SK-N-SH (cell line): Measurements from ENCODE around the gene LENEP. TPM values are rescaled to one million over a fixed set of nuclear protein-coding genes. Genes with fewer than 3 reads are reported as not detected.

Experiments used
- CTCF ChIA-PET: fragments of 300-600, 350-600 bp; formaldehyde crosslinking; extraction: SDS; loops from one replicate; lab custom pipeline; 2021; lab: Yijun Ruan, JAX
- POLR2A ChIA-PET: fragments of 350-600 bp; sonication (Branson Sonifier 250); formaldehyde crosslinking; extraction: SDS; loops from one replicate; lab custom pipeline; 2020; ENCODE audit warnings: antibody characterized with exemption, inconsistent platforms; lab: Yijun Ruan, JAX
- DNase-seq: peaks from one replicate; pipeline ENCODE4 v3.0.0; 2012
- H2AFZ ChIP-seq: fragments of 200-600 bp; sonication (generic); 2 replicates; pipeline ENCODE4 v1.8.1; 2016; ENCODE audit warnings: antibody characterized with exemption, mild to moderate bottlenecking, low read depth
- H3F3A ChIP-seq: fragments of 200-600 bp; sonication (generic); replicated peaks from 2 replicates; pipeline ENCODE3; 2016; ENCODE audit warnings: antibody characterized with exemption, mild to moderate bottlenecking; ENCODE audit not compliant: insufficient read depth
- H3K27ac ChIP-seq, 2 experiments: fragments of 200-500 bp in 1 of 2; fragments of 200-600 bp in 1 of 2; sonication (Bioruptor generic) in 1 of 2; sonication (generic), shearing (Covaris generic) in 1 of 2; 2 replicates each; pipeline versions ENCODE4 v1.5.1 to v1.6.1; 2014 to 2016; ENCODE audit warnings: low read depth in 2 of 2, inconsistent platforms in 1 of 2, low read length in 1 of 2, mild to moderate bottlenecking in 1 of 2, mixed read lengths in 1 of 2
- H3K27me3 ChIP-seq: fragments of 200-600 bp; sonication (generic), shearing (Covaris generic); 2 replicates; pipeline ENCODE4 v1.6.1; 2016; ENCODE audit warnings: mixed run types; ENCODE audit not compliant: insufficient read depth
- H3K36me3 ChIP-seq, 2 experiments: fragments of 200-500 bp in 1 of 2; fragments of 200-600 bp in 1 of 2; sonication (Bioruptor generic) in 1 of 2; sonication (generic) in 1 of 2; replicated peaks in 1 of 2; 2 replicates each; pipeline versions ENCODE3 to v1.5.1; 2014 to 2016; ENCODE audit warnings: low read length in 1 of 2, mild to moderate bottlenecking in 1 of 2; ENCODE audit not compliant: insufficient read depth in 2 of 2, control insufficient read depth in 1 of 2
- H3K4me1 ChIP-seq, 2 experiments: fragments of 200-500 bp in 1 of 2; fragments of 200-600 bp in 1 of 2; sonication (Bioruptor generic) in 1 of 2; sonication (generic), shearing (Covaris generic) in 1 of 2; 2 replicates each; pipeline versions ENCODE4 v1.5.1 to v1.6.1; 2014 to 2016; ENCODE audit warnings: low read depth in 1 of 2, low read length in 1 of 2, mixed run types in 1 of 2; ENCODE audit not compliant: insufficient read depth in 2 of 2, control insufficient read depth in 1 of 2
- H3K4me2 ChIP-seq: fragments of 200-600 bp; sonication (generic), shearing (Covaris generic); 2 replicates; pipeline ENCODE4 v1.6.1; 2017; ENCODE audit warnings: mixed run types
- H3K4me3 ChIP-seq, 2 experiments: fragments of 200-500 bp in 1 of 2; fragments of 200-600 bp in 1 of 2; sonication (Bioruptor generic) in 1 of 2; sonication (generic), shearing (Covaris generic) in 1 of 2; 2 replicates each; pipeline versions ENCODE4 v1.5.1 to v1.8.1; 2014 to 2016; ENCODE audit warnings: low read depth in 2 of 2, inconsistent platforms in 1 of 2, low read length in 1 of 2, mild to moderate bottlenecking in 1 of 2, mixed read lengths in 1 of 2, moderate library complexity in 1 of 2
- H3K79me2 ChIP-seq: fragments of 200-600 bp; sonication (generic); 2 replicates; pipeline ENCODE4 v1.8.1; 2017; ENCODE audit warnings: mild to moderate bottlenecking; ENCODE audit not compliant: insufficient read depth
- H3K9ac ChIP-seq: fragments of 200-600 bp; sonication (generic); 2 replicates; pipeline ENCODE4 v1.6.1; 2017; ENCODE audit warnings: mixed run types
- H3K9me2 ChIP-seq: fragments of 200-600 bp; sonication (generic); 2 replicates; pipeline ENCODE4 v1.6.1; 2017; ENCODE audit warnings: mixed run types
- H3K9me3 ChIP-seq: fragments of 200-600 bp; sonication (generic); 2 replicates; pipeline ENCODE4 v1.6.1; 2017; ENCODE audit warnings: mixed run types, mild to moderate bottlenecking, moderate library complexity
- H4K20me1 ChIP-seq: fragments of 200-600 bp; sonication (generic); 2 replicates; pipeline ENCODE4 v1.6.1; 2017; ENCODE audit warnings: mild to moderate bottlenecking, mixed run types; ENCODE audit not compliant: insufficient read depth
- CHD2 ChIP-seq: fragments of 150-350 bp; IDR thresholded peaks from 2 replicates; pipeline ENCODE4 v1.6.1; 2018; ENCODE audit warnings: low read length; ENCODE audit not compliant: partially characterized antibody
- ELF1 ChIP-seq: IDR thresholded peaks from 2 replicates; pipeline ENCODE4 v1.4.0; 2012
- EP300 ChIP-seq, 2 experiments: IDR thresholded peaks; 2 replicates each; pipeline versions ENCODE4 v1.4.0 to v1.6.1; 2012; ENCODE audit warnings: borderline replicate concordance in 1 of 2, low read depth in 1 of 2, low read length in 1 of 2
- EZH2phosphoT487 ChIP-seq: fragments of 200-600 bp; sonication (generic); IDR thresholded peaks from 2 replicates; pipeline ENCODE4 v1.6.1; 2017; ENCODE audit warnings: low read depth, mixed run types, mild to moderate bottlenecking, antibody characterized with exemption, moderate library complexity, borderline replicate concordance
- FOXJ3 ChIP-seq: sonication (generic); formaldehyde crosslinking; IDR thresholded peaks from 2 replicates; pipeline ENCODE4 v1.5.1; 2020; ENCODE audit warnings: mild to moderate bottlenecking, missing genetic modification reagents
- FOXM1 ChIP-seq: IDR thresholded peaks from 2 replicates; pipeline ENCODE4 v1.4.0; 2012; ENCODE audit warnings: low read depth, mild to moderate bottlenecking
- MEF2A ChIP-seq: IDR thresholded peaks from 2 replicates; pipeline ENCODE4 v1.4.0; 2012; ENCODE audit warnings: low read depth, borderline replicate concordance
- MXI1 ChIP-seq: IDR thresholded peaks from 2 replicates; pipeline ENCODE4 v1.6.1; 2012; ENCODE audit warnings: mild to moderate bottlenecking, low read depth, low read length, improper control_type of control experiment
- NRF1 ChIP-seq: IDR thresholded peaks from 2 replicates; pipeline ENCODE4 v1.6.1; 2012; ENCODE audit warnings: low read depth, mild to moderate bottlenecking, low read length
- POLR2AphosphoS5 ChIP-seq: IDR thresholded peaks from 2 replicates; pipeline ENCODE4 v1.6.1; 2012; ENCODE audit warnings: low read depth, low read length
- RAD21 ChIP-seq: IDR thresholded peaks from 2 replicates; pipeline ENCODE4 v1.6.1; 2012; ENCODE audit warnings: mild to moderate bottlenecking, low read length
- RCOR1 ChIP-seq: fragments of 150-350 bp; IDR thresholded peaks from 2 replicates; pipeline ENCODE4 v1.6.1; 2017; ENCODE audit warnings: antibody characterized with exemption, low read length
- RFX5 ChIP-seq: IDR thresholded peaks from 2 replicates; pipeline ENCODE4 v1.6.1; 2012; ENCODE audit warnings: mild to moderate bottlenecking, improper control_type of control experiment, low read length
- RXRA ChIP-seq: IDR thresholded peaks from 2 replicates; pipeline ENCODE4 v1.4.0; 2012; ENCODE audit warnings: low read depth, mild to moderate bottlenecking, borderline replicate concordance
- SMC3 ChIP-seq: IDR thresholded peaks from 2 replicates; pipeline ENCODE4 v1.6.1; 2012; ENCODE audit warnings: low read depth, low read length, improper control_type of control experiment
- TAF1 ChIP-seq: IDR thresholded peaks from 2 replicates; pipeline ENCODE4 v1.6.1; 2012; ENCODE audit warnings: low read depth, mild to moderate bottlenecking, low read length, moderate library complexity, borderline replicate concordance
- TCF12 ChIP-seq: IDR thresholded peaks from 2 replicates; pipeline ENCODE4 v1.4.0; 2012
- TEAD4 ChIP-seq: IDR thresholded peaks from 2 replicates; pipeline ENCODE4 v1.4.0; 2012; ENCODE audit warnings: mild to moderate bottlenecking, borderline replicate concordance; ENCODE audit not compliant: insufficient read depth
- YY1 ChIP-seq: IDR thresholded peaks from 2 replicates; pipeline ENCODE4 v1.4.0; 2012; ENCODE audit warnings: low read depth, mild to moderate bottlenecking
- WGBS: methylation state at CpG from one replicate; pipeline ENCODE4 v1.1.6; 2017; ENCODE audit warnings: low lambda C conversion rate; 5-methylcytosine and 5-hydroxymethylcytosine counted together
- polyA plus RNA-seq, 3 experiments: library from polyadenylated mRNA; depleted of rRNA; stranded (reverse); fragments of >200 nt; gene quantifications; 2 replicates each; pipeline ENCODE4 v1.2.3, GENCODE V29; 2012
- TF ChIP-seq, protein P1 (sequence below): fragments of 150-350 bp; IDR thresholded peaks from 2 replicates; pipeline ENCODE4 v1.6.1; 2016; ENCODE audit warnings: mild to moderate bottlenecking, low read depth, low read length
- TF ChIP-seq, protein P2 (sequence below): IDR thresholded peaks from 2 replicates; pipeline ENCODE4 v1.4.0; 2012; ENCODE audit warnings: low read depth, borderline replicate concordance
- TF ChIP-seq, protein P3 (sequence below): fragments of 200-600 bp; sonication (generic); IDR thresholded peaks from 2 replicates; pipeline ENCODE4 v1.6.1; 2017; ENCODE audit warnings: antibody characterized with exemption, mild to moderate bottlenecking, moderate library complexity
- TF ChIP-seq, protein P4 (sequence below): IDR thresholded peaks from 2 replicates; pipeline ENCODE4; 2012
- TF ChIP-seq, protein P5 (sequence below): fragments of 150-350 bp; IDR thresholded peaks from 2 replicates; pipeline ENCODE4 v1.6.1; 2017; ENCODE audit warnings: antibody characterized with exemption, low read length, low read depth, borderline replicate concordance

The LENEP gene
- polyA plus RNA-seq, 1 of the 3 experiments (the other 2 are of a cell fraction): not detected

DNA sequence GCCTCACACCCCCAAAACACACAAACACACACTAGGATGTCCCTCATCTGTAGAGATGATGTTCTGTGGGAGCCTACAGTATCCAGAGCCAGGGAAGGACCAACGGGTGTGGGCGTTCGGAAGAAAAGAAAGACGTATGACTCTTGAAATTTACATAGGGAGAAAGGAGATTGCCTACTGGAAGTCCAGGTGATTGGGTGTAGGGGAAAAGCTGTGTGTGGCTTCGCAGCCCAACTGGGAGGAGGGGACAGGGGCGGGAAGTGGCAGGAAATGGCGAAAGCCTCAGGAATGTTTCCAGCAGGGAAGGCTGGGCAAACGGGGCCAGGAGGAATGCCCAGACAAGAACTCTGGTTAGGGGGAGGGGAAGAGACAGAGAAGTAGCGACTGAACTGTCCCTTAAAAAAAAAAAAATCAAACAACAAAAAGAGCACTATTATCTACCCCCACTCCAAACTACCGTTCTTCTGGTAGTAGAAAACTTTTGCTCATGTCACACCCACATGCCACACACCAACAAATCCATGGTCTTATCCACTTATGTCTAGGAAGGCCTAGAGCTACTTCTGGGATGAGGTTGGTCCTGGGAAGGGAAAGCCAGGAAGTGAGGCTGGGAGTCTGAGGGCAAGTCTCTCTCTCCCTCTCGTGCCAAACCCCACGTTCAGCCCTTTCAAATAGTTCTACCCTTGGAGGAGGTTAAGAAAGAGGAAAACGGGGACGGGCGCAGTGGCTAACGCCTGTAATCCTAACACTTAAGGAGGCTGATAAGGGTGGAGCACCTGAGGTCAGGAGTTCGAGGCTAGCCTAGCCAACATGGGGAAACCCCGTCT, 20.7 kb upstream of the LENEP start:
- POLR2A ChIA-PET: interaction anchor here (1.0 to 3.1 kb wide), 3 partner anchors 10 to 21 kb away, joined by 3 to 13 read pairs (median 7); partner anchors contain the start of genes FLAD1, LENEP and PYGO2
- WGBS: 19% methylated on average over 18 of the region's 18 CpGs
- Histone ChIP-seq H3K9ac (peak overlapping the region; percentile 88), H3F3A (peaks cover 36% of the 10 kb centered on the region), H2AFZ (no peak overlapping the region), H3K79me2 (peaks cover 70% of the 10 kb centered on the region), H3K4me2 (peak overlapping the region; percentile 98), H3K27ac (peak overlapping the region; percentile 97 to 99), H3K27me3 (no peaks in the 10 kb centered on the region), H3K4me3 (peak overlapping the region; percentile 79 to 90), H3K9me2 (no peaks in the 10 kb centered on the region), H3K36me3 (peaks cover 6 to 10% of the 10 kb centered on the region in 2 experiments), H3K4me1 (peaks cover 30 to 65% of the 10 kb centered on the region in 2 experiments), H4K20me1 (peaks cover 18% of the 10 kb centered on the region; the same call in 1 of the 2 replicates), H3K9me3 (no peaks in the 10 kb centered on the region)
- no peak for DNase-seq
- CTCF ChIA-PET: interaction anchor here (0.8 to 37.5 kb wide), 7 partner anchors 8 to 112 kb away, joined by 3 to 640 read pairs (median 7); partner anchors contain the start of genes LENEP, PYGO2 and ZBTB7B
- TF ChIP-seq MEF2A: no peak
- TF ChIP-seq, protein P1, sequence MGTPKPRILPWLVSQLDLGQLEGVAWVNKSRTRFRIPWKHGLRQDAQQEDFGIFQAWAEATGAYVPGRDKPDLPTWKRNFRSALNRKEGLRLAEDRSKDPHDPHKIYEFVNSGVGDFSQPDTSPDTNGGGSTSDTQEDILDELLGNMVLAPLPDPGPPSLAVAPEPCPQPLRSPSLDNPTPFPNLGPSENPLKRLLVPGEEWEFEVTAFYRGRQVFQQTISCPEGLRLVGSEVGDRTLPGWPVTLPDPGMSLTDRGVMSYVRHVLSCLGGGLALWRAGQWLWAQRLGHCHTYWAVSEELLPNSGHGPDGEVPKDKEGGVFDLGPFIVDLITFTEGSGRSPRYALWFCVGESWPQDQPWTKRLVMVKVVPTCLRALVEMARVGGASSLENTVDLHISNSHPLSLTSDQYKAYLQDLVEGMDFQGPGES: no peak
- TF ChIP-seq SMC3: no peak
- TF ChIP-seq POLR2AphosphoS5: peak; percentile 78
- TF ChIP-seq TAF1: peak; percentile 70
- TF ChIP-seq, protein P2, sequence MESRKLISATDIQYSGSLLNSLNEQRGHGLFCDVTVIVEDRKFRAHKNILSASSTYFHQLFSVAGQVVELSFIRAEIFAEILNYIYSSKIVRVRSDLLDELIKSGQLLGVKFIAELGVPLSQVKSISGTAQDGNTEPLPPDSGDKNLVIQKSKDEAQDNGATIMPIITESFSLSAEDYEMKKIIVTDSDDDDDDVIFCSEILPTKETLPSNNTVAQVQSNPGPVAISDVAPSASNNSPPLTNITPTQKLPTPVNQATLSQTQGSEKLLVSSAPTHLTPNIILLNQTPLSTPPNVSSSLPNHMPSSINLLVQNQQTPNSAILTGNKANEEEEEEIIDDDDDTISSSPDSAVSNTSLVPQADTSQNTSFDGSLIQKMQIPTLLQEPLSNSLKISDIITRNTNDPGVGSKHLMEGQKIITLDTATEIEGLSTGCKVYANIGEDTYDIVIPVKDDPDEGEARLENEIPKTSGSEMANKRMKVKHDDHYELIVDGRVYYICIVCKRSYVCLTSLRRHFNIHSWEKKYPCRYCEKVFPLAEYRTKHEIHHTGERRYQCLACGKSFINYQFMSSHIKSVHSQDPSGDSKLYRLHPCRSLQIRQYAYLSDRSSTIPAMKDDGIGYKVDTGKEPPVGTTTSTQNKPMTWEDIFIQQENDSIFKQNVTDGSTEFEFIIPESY: no peak; the same call in 1 of the 2 replicates
- TF ChIP-seq EZH2phosphoT487: no peak
- no peak for TF ChIP-seq NRF1
- no peak for TF ChIP-seq RAD21
- TF ChIP-seq EP300 (IDR thresholded peaks at IDR 0.05; ENCODE audit: borderline replicate concordance in 1 of 2, low read depth in 1 of 2, low read length in 1 of 2): peak in 1 of 2 experiments; percentile 74; a peak in 1 of 4 replicates
- TF ChIP-seq, protein P3, sequence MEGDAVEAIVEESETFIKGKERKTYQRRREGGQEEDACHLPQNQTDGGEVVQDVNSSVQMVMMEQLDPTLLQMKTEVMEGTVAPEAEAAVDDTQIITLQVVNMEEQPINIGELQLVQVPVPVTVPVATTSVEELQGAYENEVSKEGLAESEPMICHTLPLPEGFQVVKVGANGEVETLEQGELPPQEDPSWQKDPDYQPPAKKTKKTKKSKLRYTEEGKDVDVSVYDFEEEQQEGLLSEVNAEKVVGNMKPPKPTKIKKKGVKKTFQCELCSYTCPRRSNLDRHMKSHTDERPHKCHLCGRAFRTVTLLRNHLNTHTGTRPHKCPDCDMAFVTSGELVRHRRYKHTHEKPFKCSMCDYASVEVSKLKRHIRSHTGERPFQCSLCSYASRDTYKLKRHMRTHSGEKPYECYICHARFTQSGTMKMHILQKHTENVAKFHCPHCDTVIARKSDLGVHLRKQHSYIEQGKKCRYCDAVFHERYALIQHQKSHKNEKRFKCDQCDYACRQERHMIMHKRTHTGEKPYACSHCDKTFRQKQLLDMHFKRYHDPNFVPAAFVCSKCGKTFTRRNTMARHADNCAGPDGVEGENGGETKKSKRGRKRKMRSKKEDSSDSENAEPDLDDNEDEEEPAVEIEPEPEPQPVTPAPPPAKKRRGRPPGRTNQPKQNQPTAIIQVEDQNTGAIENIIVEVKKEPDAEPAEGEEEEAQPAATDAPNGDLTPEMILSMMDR: no peak
- no peak for TF ChIP-seq MXI1
- TF ChIP-seq ELF1: no peak; the same call in 1 of the 2 replicates
- TF ChIP-seq FOXM1: 0 out of 2 replicates have a peak, but pooled peaks have one; percentile 32
- peak; percentile 66 for TF ChIP-seq TCF12
- TF ChIP-seq RXRA: no peak; the same call in 1 of the 2 replicates
- no peak for TF ChIP-seq FOXJ3 (CRISPR knock-in tag)
- peak; percentile 37 for TF ChIP-seq CHD2
- TF ChIP-seq, protein P4, sequence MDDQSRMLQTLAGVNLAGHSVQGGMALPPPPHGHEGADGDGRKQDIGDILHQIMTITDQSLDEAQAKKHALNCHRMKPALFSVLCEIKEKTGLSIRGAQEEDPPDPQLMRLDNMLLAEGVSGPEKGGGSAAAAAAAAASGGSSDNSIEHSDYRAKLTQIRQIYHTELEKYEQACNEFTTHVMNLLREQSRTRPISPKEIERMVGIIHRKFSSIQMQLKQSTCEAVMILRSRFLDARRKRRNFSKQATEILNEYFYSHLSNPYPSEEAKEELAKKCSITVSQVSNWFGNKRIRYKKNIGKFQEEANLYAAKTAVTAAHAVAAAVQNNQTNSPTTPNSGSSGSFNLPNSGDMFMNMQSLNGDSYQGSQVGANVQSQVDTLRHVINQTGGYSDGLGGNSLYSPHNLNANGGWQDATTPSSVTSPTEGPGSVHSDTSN: peak; percentile 37; the same call in 1 of the 2 replicates
- TF ChIP-seq TEAD4: peak; percentile 53; the same call in 1 of the 2 replicates
- TF ChIP-seq YY1: peak; percentile 69; the same call in 1 of the 2 replicates
- no peak for TF ChIP-seq RFX5
- no peak for TF ChIP-seq RCOR1
- TF ChIP-seq, protein P5, sequence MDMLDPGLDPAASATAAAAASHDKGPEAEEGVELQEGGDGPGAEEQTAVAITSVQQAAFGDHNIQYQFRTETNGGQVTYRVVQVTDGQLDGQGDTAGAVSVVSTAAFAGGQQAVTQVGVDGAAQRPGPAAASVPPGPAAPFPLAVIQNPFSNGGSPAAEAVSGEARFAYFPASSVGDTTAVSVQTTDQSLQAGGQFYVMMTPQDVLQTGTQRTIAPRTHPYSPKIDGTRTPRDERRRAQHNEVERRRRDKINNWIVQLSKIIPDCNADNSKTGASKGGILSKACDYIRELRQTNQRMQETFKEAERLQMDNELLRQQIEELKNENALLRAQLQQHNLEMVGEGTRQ: no peak
